HG03565 (cell line): ENCODE results near the gene SLC5A10.
"Not testable (repeated sequence)": the region's sequence is repeated elsewhere in the genome, so short reads cannot be mapped to it uniquely, and the experiment has no call there.

Experiments
- ATAC-seq: cut with Tn5 transposase; IDR thresholded peaks from one replicate; pipeline ENCODE4 v1.9.1; 2021; ENCODE audit warnings: mild to moderate bottlenecking, moderate library complexity; ENCODE audit not compliant: unreplicated experiment

The SLC5A10 gene

DNA sequence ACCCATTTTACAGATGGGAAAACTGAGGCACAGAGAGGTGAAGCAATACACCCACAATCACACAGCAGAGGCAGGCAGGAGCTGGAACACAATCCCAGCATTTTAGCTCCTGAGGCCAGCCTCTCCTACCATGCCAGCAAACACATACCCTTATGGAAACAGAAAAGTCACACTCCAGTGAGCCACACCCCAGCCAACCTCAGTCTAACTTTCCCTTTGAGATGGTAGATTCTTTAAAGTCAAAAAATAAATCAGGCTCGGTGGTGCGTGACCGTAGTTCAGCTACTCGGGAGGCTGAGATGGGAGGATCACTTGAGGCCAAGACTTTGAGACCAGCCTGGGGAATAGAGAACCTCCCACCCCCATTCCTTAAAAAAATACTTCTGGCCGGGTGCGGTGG, 84.2 kb downstream of the SLC5A10 start:
- ATAC-seq: not testable (repeated sequence)

DNA sequence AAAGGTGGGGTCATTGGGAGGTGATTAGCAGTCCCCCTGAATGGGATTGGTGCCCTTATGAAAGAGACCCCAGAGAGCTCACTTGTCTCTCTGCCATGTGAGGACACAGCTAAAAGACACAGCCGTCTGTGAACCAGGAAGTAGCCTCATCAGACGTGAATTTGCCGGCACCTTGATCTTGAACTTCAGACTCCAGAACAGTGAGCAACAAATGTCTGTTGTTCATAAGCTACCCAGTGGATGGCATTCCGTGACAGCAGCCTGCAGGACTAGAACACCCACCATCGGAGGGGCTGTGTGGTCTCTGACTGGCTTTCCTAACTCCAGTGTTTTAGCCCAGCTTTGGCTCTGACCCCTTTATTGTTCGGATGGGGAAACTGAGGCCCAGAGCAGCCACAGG, 85.6 kb downstream of the SLC5A10 start:
- ATAC-seq: not testable (repeated sequence)

DNA sequence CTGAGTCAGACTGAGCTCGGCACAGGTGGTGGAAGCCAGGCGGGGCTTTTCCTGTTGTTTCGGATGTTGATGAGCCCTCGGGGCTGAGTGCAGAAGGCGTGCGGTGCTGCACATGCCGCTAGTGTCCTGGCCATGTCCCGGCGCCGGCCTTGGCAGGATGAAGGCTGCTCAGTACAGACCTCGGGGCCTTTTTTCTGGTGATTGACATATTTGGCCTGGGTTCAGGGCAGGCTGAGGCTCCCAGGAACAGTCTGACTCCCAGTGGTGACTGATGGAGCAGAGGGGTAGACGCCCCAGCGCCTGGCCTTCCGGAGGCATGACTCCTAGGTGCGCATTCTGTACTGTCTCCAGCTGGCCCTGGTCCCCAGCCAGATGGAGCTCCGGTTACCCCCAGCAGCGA, 86.0 kb downstream of the SLC5A10 start:
- ATAC-seq: not testable (repeated sequence)

DNA sequence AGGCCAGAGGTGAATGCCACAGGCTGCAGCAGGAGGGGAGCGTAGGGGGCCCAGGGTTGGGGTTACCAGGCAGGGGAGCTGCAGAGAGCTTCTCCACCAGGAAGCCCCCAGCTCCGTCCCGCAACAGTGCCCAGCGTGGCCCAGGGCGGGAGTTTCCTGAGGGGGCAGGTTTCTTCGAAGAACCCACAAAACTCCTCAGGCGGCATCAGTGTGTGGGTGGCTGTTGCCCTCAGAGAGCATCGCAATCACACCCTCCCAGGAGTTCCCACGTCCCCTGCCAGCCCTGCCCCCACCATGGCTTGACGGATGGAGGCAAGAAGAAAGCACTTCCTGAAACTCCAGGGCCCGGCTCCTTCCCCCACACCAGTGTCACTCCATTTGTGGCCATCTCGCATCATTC, 86.8 kb downstream of the SLC5A10 start:
- ATAC-seq: not testable (repeated sequence)

DNA sequence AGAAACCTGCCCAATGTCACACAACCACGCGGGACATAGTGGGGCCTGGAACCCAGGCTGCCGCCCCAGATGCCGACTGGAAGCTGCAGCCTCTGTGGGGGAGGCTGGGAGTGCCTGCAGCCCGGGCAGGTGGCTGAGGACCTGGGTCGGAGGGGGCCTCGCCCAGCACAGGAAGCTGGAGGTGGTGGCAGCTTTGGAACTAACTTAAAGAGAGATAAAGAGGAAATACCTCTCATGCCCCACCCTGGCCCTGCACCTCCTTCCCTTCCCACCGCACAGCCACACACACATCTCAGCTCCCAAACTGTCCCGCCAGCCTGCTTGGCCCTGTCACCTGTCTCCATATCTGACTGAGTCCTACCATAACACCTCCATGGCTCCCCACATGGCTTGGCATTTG, 88.4 kb downstream of the SLC5A10 start:
- not testable (repeated sequence) for ATAC-seq

DNA sequence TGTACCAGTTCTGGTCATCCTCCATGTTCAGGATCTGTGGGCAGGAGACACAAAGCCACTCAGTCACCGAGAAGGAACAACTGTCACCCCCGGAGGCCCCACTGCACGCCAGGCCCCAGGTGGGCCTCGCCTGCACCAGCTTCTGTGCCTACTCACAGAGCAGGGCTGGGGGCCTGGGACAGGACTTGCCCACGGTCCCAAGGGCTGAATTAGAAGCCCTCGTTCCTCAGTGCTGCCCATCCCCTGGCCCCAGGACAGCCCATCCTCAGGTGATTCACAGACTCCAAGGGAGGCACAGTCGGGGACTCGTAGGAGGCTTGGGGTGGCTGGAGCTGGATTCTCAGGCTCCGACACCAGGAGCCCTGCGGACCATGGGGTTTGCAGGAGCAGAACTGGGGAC, 89.9 kb downstream of the SLC5A10 start:
- ATAC-seq: not testable (repeated sequence)

DNA sequence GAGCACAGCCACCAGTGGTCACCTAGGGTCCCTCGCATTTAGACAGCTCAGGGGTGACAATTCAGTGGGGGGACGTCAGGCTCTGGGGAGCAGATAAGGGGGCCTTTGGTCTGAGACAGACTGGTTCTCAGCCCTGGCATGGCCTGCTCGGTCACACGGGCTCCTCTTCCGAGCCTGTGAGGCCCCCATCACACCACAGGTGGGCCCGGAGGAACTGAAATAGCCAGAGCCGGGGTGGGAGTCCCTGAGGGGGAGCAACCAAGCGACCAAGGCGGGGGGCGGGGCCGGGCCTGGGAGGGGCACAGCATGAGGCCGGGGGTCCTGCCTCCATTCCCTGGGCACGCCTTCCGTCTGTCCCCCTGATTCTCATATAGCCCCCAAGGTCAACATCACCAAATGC, 90.4 kb downstream of the SLC5A10 start:
- not testable (repeated sequence) for ATAC-seq

DNA sequence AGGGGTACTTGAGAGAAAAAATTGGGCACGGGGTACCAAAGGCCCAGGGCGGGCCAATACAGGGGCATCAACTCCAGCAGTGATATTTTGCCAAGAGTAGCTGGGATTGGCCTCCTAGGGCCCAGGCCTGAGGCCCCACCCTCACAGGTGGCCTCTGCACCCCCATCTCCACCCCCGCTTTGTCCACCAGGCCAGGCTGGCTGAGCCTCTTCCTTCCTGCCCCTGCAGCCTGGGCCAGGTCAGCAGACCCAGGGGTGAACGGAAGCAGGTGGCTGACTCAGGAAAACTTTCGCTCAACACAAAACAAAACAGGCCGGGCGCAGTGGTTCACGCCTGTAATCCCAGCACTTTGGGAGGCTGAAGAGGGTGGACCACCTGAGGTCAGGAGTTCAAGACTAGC, 91.1 kb downstream of the SLC5A10 start:
- not testable (repeated sequence) for ATAC-seq

DNA sequence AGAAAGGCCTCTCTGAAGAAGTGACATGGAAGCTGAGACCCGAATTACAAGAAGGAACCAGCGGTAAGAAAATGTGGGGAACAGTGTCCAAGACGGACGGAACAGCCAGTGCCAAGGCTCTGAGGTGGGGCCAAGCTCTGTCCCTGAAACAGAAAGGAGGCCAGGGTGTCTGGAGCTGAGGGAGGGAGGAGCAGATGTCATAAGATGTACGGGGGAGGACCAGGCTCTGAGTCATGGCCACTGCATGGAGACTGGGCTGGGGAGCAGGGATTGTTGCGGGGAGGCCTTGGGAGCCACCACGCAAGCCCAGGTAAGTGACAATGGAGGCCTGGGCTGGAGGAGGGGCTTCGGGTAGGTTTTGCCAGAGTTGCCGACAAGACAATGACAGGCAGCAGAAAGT, 92.7 kb downstream of the SLC5A10 start:
- ATAC-seq: not testable (repeated sequence)

DNA sequence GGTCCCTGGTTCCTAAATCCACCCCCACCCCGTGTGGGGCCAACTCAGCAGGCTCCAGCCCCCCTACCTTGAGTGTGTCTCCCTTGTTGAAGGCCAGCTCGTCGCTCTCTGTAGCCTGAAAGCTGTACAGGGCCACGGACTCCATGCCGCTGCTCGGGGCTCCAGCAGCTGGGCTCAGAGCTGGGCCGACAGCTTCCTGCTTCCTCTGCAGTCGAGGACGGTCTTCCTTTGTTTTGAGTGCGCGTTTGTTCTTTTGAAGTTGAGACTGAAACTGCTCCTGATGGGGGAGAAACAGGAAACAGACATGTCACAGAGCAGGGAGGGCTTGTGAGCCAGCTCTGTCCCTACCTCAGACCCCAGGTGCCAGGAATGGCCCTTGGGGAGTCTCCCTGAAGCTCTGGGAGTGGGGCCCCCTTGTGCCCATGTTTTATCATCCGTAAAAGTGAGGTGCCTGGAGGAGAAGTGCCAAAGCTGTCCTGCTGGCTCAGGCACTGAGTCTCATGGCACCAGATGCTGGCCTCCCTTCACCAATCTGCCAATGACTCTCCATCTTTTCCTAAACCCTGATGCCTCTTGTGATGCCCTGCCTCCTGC, 94.9 kb downstream of the SLC5A10 start, which contains the start of gene GRAP:
Gene GRAP (minus strand): TSS at position 176 of the 594 bp plus-strand sequence. CDS start 31 bp downstream, at position 145.
- ATAC-seq: not testable (repeated sequence)

DNA sequence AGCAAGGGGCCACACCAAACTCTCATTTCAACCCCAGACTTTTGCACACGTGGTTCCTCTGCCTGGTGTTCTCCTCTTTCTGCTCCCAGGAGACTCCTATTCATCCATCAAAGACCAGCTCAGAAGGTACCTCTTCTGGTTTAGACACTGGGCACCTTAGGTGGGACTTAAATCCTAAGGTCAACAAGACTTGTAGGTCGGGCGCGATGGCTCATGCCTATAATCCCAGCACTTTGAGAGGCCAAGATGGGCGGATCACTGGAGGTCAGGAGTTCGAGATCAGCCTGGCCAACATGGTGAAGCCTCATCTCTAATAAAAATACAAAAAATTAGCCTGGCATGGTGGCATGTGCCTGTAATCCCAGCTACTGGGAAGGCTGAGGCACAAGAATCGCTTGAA, 95.5 kb downstream of the SLC5A10 start:
- not testable (repeated sequence) for ATAC-seq

DNA sequence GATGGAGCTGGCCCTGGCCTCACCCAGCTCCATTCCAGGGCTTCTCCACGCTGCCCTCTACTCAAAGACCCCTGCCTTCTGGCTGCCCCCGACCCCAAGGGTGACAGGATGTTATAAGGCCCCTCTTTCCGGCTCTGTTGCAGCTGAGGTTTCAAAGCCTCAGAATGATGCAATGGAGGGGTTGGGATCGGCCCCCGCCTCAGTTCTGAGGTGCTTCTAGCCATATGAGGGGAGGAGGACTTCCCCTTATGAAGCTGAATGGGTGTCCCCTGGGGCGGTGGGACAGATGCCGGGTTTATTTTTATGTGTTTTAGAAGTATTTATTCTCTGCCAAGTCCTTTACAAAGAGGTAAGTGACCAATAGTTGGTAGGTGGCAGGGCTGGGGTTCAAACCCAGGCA, 96.9 kb downstream of the SLC5A10 start:
- not testable (repeated sequence) for ATAC-seq

DNA sequence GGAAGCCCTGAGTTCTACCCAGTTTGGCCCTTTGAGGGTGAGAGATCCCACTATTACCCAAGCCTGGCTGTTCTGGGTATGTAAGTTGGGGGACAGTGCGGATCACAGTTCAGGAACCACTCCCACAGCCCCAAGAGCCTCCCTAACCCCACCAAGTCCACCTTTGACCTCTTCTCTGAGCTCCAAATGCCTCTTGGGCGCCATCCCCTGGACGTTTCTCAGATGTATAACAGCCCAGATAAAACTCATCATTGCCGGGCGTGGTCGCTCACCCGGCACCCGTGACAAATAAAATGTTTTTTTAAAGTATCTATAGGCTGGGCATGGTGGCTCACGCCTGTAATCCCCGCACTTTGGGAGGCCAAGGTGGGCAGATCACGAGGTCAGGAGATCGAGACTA, 103.5 kb downstream of the SLC5A10 start:
- ATAC-seq: not testable (repeated sequence)

DNA sequence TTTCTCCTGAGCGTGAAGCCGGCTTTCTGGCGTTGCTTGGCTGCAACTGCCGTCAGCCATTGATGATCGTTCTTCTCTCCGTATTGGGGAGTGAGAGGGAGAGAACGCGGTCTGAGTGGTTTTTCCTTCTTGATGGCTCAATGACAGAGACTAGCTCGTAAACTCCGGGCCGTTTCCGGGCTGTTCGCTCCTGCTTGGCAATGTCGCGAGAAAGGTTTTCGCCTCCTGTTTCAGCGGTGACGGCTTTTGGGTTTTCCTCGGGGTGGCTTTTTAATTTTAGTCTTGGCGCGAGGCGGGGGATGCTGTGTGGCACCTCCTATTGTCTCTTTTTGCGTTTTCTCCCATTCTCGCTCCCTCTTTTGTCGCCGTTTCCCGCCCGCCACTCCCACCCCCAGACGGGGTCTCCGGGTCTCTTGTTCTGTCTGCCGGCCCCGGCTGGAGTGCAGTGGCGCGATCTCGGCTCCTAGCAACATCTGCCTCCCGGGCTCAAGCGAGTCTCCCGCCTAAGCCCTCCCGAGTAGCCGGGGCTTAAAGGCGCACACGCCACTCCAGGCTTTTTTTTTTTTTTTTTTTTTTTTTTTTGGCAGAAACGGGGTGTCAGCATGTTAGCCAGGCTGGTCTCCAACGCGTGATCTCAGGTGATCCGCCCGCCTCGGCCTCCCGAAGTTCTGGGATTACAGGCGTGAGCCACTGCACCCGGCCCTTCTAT, 110.2 kb downstream of the SLC5A10 start:
- ATAC-seq: peak; percentile 64

DNA sequence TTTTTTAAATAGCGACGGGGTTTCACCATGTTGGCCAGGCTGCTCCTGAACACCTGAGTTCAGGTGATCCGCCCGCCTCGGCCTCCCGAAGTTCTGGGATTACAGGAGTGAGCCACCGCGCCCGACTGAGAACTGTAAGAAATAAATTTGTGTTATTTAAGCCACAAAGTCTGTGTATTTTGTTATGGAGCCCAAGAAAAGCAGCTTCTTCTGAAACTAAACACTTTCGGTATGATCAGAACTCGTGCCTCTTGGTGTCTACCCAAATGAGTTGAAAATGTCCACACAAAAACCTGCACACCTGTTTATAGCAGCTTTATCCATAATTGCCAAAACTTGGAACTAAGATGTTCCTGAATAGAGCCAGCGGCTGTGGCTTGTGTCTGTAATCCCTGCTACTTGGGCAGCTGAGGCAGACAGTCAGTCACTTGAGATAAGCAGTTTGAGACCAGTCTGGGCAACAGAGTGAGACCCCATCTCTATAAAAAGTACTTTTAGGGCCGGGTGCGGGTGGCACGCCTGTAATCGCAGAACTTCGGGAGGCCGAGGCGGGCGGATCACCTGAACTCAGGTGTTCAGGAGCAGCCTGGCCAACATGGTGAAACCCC, 110.9 kb downstream of the SLC5A10 start:
- peak; percentile 46 for ATAC-seq

DNA sequence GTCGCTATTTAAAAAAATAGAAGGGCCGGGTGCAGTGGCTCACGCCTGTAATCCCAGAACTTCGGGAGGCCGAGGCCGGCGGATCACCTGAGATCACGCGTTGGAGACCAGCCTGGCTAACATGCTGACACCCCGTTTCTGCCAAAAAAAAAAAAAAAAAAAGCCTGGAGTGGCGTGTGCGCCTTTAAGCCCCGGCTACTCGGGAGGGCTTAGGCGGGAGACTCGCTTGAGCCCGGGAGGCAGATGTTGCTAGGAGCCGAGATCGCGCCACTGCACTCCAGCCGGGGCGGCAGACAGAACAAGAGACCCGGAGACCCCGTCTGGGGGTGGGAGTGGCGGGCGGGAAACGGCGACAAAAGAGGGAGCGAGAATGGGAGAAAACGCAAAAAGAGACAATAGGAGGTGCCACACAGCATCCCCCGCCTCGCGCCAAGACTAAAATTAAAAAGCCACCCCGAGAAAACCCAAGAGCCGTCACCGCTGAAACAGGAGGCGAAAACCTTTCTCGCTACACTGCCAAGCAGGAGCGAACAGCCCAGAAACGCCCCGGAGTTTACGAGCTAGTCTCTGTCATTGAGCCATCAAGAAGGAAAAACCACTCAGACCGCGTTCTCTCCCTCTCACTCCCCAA, 111.5 kb downstream of the SLC5A10 start:
- not testable (repeated sequence) for ATAC-seq

DNA sequence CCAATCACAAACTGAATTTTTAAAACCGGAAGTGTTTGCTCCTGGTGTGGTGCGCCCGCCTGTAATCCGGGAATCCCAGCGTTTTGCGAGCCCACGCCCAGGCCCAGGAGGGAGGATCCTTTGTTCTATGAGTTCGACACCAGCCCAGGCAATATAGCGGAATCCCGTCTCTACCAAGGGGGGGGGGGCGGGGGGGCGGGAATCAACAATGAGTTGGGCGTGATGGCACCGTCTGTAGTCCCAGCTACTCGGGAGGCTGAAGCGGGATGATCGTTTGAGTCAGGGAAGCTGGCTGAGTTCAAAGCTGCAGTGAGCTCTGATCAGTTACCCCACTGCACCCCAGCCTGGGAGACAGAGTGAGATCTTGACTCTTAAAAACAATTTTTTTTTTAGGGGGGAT, 112.4 kb downstream of the SLC5A10 start:
- not testable (repeated sequence) for ATAC-seq

DNA sequence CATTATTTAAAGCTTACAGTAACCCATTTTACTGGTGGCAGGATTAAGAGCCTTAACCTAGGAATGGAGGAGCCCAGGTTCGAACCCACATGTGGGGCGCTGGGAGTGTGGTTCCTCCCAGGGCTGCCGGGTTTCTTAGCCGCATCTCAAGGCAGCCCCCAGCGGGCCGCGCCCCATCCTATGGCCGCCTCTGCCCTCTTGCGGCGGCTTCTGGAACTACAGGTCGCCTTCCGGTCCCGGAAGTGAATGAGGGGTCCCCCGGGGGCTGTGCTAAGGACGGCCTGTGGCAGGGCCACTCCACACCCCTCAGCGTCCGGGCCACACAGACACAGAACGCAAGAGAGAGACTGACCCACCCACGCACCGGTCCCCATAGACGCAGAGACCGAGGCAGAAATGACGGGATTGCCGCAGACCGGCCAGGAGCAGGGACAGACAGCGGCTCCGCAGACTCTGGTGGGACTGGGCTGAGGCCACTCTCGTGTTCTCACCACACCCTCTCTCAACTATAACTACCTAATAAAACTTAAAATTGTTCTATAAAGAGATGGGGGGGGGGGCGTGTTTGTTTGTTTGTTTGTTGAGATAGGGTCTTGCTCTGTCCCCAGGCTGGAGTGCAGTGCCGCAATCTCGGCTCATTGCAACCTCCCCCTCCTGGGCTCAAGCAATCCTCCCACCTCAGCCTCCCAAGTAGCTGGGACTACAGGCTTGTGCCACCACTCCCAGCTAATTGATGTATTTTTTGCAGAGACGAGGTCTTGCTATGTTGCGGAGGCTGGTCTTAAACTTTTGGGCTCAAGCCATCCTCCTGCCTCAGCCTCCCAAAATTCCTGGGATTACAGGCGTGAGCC, 118.6 kb downstream of the SLC5A10 start:
- ATAC-seq: not testable (repeated sequence)
